Muscle of back (tissue), 11 donors: Measurements from ENCODE around the gene HMX3. TPM values are rescaled to one million over a fixed set of nuclear protein-coding genes. Genes with fewer than 3 reads are reported as not detected.
A peak's percentile ranks its signal among the peaks of the same experiment; 100 is the strongest.

Source experiments
- DNase-seq, 3 donors: peaks; one replicate each; pipeline versions ENCODE4 v3.0.0 to v3.0.0-alpha.2; 2013
- polyA plus RNA-seq, 10 donors: library from polyadenylated mRNA; unstranded; fragments of 120-200 nt; gene quantifications; one replicate each; pipeline ENCODE4 v1.2.1, GENCODE V29; 2013; ENCODE audit not compliant: insufficient read length in 10 of 10

The HMX3 gene
- polyA plus RNA-seq, 10 donors = not detected

DNA sequence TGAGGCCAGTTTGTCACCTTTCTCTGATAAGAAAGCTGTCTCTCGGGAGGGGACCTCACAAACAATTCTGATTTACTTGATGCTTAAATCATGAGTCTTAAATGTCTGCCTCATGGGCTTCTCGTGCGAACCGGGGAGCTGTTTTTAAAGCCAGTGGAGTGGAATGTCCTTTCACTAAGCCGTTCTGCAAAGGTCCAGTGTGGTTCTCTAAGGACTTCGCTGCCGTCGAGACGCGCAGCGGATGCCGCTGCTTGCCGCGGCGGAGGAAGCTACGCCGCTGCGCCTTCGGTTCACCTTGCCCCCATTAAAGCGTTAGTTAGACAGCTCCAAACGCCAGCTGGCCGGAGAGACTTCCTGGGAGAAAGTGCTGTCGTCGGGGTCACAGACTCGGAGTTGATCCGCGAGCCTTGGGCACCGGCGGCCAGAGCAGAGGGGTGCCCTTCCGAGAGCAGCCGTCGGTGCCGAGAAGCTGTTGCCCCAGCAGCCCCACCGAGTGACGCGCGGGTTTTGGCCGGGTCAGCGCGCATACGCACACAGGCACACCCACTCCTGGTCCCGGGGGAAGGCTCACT, 1.3 kb upstream of the HMX3 start:
- DNase-seq = peak in 1 of 3 donors; percentile 63

DNA sequence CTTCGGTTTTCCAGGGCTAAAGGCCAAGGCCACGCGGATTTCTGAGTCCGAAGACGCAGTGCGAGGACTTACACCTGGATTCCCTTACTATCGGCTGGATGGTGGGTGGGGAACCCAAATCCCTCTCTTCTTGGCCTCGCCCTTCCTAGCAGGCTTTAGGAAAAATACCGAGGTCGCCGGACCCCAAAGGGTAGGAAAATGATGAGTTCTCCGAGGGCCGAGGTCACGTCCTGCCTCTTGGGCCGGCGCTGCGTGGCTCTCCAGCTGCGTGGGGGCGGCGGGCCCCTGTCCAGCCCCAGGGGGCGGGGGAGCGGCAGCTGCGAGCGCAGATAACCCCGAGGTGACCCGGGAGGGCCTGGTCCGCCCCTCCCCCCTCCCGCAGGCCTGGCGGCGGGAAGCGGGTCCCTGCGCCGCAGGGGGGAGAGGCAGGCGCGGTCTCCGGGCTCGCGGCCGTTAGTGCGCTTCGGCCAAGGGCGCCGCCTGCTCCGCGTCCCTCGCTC, 805 bp upstream of the HMX3 start:
- no peak for DNase-seq

DNA sequence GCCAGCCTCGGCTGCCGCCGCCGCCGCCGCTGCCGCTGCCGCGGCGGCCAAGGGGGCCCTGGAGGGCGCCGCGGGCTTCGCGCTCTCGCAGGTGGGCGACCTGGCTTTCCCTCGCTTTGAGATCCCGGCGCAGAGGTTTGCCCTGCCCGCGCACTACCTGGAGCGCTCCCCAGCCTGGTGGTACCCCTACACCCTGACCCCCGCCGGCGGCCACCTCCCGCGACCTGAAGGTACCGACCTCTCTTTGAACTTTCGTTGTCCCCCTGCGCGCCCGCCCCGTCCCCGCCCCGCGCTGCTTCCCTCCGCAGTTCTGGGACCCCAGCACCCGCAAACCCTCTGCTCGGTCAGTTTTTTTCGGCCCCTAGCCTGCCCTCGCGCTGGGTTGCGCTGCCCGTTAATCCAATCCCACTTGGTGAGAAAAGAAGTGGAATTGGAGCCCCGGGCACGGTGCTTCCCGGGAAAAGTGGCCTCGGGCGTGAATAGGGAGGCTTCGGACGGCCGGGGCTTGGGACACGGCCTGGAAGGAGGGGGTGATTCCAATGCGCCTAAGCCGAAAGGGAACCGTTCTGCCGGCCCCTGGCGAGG, 543 bp downstream of the HMX3 start:
- DNase-seq = no peak

DNA sequence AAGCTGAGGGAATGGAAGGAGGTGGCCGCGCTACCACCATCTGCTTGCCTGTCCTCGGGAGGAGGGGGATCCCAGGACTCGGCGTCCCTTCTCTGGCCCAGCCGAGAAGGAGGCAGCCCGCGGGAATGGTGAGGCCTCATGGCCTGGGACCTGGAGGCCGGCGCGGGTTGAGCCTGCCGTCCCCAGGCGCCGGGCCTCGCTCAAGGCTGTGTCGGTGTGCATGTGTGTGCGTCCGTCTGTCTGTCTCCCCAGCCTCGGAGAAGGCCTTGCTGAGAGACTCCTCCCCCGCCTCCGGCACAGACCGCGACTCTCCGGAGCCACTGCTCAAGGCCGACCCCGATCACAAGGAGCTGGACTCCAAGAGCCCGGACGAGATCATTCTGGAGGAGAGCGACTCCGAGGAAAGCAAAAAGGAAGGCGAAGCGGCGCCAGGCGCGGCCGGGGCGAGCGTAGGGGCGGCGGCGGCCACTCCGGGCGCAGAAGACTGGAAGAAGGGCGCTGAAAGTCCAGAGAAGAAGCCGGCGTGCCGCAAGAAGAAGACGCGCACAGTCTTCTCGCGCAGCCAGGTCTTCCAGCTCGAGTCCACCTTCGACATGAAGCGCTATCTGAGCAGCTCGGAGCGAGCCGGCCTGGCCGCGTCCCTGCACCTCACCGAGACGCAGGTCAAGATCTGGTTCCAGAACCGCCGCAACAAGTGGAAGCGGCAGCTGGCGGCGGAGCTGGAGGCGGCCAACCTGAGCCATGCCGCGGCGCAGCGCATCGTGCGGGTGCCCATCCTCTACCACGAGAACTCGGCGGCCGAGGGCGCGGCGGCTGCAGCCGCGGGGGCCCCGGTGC, 1.3 kb downstream of the HMX3 start:
- peak in 1 of 3 donors; percentile 67 for DNase-seq

DNA sequence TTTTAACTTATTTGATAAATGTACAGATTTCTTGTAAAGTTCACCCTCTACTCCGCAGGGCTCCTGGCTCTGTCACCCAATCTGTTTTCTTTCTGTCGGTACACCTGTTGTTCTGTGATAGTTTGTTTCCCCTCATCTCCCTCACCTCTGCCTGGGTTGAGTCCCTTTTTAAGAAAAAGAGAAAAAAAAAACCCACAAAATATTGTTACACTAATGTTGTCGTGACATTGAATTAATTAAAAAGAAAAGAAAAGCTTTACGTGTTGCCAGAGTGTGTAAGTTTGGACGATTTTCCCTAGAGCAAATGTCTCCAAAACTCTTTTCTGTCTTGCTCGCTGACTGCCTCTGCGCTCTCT, 3.4 kb downstream of the HMX3 start:
- DNase-seq = no peak

DNA sequence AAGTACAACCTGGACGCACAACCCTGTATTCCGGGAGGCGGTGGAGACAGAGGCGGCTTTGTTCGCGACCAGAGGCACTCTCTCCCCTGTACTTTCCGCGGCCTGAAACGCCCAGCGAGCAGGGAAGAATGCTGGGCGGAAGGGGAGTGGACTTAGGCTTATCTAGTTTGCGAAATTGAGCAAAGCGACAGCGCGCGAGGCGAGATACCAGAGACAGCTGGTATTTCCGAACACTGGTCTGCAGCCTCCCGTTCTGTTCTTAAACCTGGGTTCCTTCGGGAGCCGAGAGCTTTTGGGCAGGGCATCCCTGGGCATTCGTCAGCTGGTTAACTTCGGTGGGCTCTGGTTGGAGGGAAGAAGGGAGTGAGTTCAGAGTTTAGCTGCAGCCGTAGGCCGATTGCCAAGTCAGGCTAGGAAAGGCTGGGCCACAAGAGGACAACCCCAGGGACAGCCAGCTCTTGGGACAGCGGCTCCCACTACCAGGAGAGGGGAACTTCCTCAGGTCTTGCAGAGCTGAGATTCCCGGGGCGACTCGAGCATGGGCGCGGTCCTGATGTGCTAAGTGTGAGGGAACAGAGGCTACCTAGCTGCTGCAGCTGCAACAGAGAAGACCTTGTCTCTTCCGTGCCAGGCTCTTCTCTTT, 3.9 kb downstream of the HMX3 start:
- DNase-seq = peak in 1 of 3 donors; percentile 36

DNA sequence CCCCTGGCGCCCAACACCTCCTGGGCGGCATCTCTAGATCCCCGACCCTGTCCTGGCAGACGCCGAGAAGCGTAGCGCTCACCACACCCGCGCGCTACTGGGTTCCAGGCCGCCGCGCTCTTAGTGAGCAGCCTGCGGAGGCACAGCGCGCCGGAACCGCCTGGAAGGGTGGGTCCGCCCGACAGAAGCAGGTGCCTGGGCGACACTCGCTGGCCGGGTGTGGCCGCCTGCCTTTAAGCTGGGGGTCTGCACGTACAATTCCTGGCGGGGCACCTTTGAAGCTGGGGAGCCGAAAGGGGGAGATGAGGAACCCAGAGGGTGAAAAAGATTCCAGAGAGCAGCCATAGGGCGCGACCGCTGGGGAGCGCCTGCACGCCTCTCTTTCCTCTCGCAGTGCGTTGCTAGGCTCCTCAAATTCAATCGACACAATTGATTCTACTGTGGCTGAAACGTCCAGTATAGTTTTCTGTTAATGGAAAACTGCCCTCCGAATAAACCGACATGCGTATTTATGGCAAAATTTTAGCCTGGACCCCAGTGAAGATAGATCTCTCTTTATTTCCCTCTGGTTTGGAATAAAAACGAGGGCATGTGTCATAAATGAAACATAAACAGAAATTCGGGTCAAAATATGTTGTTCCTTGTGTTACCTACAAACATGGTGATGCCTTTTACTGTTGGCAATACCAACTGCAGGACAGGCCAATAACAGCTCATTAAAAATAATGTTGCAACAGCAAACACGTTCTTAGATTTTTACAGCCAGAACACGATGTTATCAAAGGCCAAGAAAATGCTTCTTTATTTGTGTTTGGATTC, 4.6 kb downstream of the HMX3 start:
- peak in 1 of 3 donors; percentile 17 for DNase-seq

DNA sequence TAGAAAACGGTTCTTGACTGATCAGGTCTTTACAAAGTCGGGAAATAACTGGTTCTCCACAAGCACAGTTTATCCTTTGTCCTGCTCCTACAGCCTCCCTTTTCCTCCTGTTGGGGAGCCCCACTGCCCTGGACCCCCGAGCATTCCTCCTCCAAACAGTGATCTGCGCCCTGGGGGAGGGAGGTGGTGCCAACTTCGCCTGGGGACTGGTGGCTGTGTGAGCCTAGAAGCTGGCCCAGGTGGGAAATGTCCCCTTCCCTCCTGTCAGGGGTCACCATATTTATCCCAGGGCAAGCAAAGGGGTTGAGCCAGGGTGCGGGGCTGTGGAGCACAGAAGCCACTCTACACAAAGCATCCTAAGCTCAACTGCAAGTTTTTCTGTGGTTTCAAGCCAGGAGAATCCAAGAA, 5.2 kb downstream of the HMX3 start:
- no peak for DNase-seq

DNA sequence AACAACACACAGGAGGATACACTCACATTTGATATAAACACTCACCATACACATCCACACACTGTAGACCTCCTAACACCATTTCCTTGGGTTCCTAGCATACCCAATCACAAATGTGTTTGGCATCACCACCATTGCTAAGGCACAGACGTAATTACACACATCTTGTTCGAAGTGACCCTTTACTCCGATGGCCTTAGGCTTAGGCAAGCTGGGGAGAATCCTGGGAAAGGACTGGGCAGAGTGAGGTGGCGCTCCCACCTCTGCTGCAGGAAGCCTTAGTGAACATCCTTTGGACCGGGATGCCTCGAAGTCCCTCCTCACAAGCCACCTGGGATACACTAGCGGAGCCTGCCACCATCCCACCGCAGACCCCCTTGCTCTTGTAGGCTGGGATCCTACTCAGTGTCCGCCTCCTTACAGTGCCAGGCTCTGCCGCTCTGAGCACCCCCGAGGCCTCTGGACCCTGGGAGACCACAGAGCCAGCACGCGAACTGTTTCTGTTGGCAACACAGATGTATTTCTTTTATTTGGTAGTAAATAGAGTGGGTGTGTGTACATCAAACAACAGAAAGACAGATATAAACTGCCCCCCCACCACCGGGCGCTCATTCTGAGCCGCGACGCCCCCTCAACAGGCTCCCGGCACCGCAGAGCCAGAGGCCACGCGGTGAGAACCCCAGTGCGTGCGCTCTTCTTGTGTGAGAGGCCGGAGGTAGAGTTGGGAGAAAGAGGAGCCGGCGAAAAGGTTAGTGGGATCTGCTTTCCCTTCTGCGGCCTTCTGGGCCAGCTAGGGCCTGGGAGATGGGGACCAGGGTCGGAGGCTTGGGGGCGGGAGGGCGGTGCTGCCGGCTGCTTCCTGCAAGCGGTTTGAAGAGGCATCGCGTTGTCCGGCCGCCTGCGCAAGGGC, 6.3 kb downstream of the HMX3 start:
- DNase-seq = no peak

DNA sequence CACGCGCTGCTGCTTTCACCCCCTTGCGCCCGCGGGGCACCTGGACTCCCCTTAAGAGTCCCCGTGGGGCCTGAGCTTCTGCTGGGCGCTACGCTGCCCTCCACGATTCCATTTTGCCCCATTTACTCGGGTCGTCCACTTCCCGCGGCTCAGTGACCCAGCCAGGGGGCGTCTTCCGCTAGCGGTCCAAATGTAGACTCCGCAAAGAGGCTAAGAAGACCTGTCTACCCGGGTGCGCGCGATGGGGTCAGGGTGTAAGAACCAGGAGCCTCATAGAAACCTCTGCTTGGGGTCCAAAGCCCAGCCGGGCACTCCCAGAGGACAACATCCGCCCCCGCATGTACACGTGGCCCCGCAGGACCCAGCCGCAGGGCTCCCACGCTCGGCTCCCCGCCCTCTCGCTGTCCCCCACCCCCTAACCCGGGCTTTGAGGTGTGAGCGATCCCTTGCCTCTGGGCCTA, 7.0 kb downstream of the HMX3 start:
- peak in 1 of 3 donors; percentile 17 for DNase-seq

DNA sequence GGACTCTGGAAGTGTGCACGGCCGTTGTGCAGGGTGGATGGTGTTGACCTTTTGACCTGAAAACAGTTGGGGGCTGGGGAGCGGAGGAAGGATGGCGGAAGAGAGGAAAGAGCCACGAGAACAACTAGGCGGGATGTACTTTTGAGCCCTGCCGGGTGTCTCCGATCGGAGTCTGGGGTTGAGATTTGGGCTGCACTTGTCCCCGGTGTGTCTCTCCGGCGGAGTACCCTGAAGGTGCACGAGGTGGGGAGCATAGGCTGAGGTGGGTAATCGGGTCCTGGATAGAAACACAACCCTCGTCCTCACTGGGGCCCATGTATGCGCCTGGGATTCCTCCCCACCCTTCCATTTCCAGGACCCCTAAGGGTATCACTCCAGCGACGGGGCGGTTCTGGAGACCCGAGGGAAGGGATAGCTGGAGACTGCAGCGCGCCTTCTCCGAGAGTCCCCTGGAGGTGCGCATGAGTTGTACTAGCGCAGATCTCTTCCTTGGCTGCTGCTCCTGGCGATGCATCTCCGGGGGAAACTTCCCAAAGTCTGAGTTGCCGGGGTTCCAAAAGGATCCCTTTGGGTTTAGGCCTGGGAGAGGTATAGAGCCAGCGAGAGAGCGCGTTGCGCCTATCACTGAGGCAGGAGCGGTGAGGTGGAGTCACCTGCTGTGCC, 7.5 kb downstream of the HMX3 start:
- peak in 1 of 3 donors; percentile 29 for DNase-seq

DNA sequence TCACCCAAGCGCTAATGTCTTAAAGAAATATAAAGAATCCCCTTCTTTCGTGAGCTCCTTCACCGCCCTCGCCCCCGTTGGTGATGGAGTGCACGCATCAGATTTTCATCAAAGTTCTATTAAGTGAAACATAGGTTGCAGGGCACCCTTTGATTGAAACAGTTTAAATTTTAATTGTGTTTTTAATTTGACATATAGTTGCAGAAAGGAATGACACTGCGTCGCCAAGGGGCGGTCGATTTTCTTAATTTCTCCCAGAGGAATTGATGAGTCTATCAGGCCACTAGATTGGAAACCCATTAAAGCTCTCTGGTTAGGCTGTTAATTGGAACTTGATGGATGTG, 8.0 kb downstream of the HMX3 start:
- DNase-seq = no peak

DNA sequence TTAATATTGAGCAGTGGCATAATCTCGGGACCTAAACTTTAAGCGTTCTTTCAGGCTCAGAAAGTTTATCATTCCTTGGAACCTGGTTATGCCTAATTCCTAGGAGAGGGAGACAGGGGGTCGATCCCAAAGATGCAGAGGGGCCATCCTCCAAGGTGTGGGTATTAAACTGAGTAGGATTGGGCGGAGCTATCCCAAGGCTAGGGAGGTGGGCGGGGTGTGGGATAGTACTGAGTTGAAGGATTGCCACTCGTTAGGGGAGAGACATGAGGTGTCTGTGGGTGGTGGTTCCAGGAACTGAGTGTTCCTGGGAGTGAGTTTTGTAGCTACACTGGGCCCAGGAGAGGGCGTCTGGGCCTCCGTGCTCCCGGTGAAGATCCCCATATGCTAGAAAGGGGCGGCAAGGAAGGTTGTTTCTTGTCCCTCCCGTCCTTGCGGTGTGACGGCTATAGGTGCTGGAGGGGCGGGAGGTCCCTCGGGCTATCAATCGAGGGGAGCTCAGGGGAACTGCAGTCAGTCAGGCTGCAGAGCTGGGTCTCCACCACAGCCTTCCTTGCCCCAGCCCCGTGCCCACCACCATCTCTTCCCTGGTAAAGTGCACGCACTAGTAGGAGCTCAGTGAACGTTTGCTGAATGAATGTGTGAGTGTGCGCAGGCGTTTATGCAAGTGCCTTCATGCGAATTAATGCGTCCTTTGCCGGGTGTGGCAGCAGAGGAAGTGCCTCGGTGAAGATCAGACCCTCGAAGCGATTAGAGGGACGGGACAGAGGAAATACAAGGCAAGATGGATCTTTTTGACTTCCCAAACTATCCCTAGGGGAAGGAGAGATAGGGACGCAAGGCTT, 9.1 kb downstream of the HMX3 start:
- peak in 1 of 3 donors; percentile 25 for DNase-seq

DNA sequence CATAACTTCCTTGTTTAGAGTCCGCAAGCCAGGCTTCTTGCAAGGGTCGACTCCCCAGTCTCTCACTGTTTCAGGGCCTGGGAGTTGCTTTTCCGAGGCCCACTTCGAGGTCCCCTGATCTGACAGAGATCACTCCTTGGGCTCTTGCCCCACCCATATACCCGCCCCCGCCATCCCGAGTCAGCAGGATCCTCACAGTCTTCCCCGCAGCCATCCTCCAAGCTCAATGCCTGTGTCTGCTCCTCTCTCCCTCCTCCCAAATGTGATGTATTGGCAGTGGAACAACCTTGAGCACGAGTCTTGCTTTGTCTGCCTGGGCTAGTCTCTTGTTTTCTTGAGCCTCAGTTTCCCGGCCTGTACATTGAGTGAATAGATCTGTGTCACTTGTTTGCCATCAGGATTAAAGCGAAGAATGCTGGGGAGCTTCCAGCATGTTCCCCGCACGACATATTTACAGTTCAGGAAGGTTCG, 9.8 kb downstream of the HMX3 start:
- DNase-seq = peak in 1 of 3 donors; percentile 9

DNA sequence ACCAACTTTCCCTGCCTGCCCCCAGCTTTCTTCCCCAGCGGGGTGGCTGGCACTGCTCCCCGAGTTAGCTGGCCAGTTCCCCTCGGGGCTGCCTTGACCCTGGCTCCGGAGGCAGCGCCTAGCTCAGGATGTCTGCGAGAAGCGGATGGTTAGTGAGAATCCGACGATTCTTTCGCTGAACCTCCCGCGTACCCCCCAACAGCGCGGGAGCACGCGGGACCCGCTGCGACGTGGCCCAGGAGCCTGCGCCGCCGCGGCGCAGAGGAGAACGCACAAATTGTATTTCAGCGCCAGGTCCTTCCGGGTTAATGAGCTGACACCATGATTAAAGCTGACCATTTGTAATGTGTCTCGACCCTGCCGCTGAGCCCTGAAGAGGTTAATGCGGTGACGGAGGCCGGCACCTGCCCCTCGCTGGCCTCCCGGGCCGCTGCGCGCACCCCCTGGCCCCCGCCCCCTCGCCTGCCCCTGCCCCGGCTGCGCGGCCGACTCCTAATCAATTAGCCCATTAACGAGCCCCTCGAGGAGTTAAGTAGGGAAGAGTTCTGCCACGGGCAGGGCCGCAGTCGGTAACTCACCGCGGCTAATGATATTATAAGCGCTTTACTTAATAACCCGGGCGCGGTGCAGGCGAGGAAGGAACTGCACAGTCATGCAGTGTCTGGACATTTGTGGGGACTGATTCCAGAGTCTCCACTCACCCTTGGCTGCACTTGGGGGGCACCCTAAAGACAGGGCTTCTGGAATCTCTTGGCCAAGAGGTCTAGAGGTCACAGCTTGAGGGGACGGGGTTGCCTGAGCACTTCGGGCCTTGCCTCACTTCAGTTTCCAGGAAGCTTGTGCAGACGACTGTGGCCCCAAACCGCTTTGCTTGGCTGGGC, 10.5 kb downstream of the HMX3 start:
- peak in 1 of 3 donors; percentile 17 for DNase-seq

DNA sequence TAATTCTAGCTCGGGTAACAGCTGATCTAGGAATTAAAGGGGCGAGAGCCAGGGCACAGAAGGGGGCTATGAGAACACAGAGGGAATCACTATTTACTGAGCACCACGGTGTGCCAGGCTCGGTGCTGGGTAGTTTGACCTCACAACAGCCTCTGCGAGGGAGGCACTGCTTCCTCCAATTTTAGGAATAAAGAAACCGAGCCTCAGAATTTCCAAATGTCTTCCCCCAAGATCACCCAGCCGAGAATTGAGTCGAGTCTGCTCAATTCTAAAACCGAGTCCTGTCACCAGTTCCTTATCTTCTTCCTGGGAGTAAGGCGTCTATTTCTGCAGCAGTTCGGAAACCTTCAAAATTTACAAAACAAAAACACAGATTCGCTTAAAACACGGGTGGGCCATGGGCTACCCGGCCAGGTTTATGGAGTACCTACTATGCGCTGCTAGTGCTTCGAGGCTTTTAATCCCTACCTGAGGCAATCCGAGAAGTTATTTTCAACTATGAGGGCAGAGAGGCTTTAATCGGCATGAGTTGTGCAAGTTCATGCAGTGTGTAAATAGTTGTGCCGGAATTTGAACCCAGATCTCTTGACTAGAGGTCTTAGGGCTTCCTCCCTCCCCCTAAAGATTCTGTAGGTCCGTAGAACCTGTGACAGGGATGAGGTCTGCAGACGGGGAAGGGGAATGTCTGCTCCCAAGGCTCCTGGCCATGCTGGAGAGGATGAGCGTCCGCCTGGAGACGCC, 11.3 kb downstream of the HMX3 start:
- DNase-seq = peak in 1 of 3 donors; percentile 9
